Ovary (tissue), 3 donors: ENCODE data around the gene WDFY1.

Source experiments
- EP300 ChIP-seq: sonication (generic); formaldehyde crosslinking; IDR thresholded peaks from one replicate; pipeline ENCODE4 v1.6.1; 2017; ENCODE audit warnings: antibody characterized with exemption
- TF ChIP-seq, protein P1 (sequence below), 3 donors: fragments of 450-650 bp in 2 of 3; fragments of 200-600 bp in 1 of 3; IDR thresholded peaks; one replicate each; pipeline versions ENCODE4 v1.5.1 to v1.8.0; 2016 to 2022; ENCODE audit warnings: antibody characterized with exemption in 3 of 3, mild to moderate bottlenecking in 1 of 3
- donor health status: DM: no; HTN: no; CAD: no.

DNA sequence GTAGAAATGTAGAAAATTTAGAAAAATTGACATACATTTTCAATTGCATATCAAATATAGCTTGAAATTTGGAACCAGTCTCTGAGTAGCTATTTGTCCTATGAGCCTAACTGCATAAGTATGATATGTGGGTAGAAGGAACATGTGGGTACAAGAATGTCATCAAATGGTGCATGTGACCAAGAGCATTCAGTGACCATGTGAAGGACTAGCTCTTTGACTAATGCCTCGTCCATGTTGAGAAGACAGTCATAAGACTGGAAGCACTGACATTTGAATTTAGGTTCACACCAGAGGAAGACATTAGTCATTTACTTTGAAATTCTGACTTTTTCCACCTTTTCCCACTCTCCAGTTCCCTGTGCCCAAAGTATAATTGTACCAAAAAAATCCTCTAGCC, 24.7 kb upstream of the WDFY1 start:
- no peak for TF ChIP-seq EP300
- TF ChIP-seq, protein P1, sequence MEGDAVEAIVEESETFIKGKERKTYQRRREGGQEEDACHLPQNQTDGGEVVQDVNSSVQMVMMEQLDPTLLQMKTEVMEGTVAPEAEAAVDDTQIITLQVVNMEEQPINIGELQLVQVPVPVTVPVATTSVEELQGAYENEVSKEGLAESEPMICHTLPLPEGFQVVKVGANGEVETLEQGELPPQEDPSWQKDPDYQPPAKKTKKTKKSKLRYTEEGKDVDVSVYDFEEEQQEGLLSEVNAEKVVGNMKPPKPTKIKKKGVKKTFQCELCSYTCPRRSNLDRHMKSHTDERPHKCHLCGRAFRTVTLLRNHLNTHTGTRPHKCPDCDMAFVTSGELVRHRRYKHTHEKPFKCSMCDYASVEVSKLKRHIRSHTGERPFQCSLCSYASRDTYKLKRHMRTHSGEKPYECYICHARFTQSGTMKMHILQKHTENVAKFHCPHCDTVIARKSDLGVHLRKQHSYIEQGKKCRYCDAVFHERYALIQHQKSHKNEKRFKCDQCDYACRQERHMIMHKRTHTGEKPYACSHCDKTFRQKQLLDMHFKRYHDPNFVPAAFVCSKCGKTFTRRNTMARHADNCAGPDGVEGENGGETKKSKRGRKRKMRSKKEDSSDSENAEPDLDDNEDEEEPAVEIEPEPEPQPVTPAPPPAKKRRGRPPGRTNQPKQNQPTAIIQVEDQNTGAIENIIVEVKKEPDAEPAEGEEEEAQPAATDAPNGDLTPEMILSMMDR (IDR thresholded peaks at IDR 0.05), result no peak
